Right atrium auricular region (tissue), 2 donors: ENCODE results near the gene MTRFR. TPM values are rescaled to one million over a fixed set of nuclear protein-coding genes. Genes with fewer than 3 reads are reported as not detected.
"Not testable (repeated sequence)": the region's sequence is repeated elsewhere in the genome, so short reads cannot be mapped to it uniquely, and the experiment has no call there.

ENCODE experiments used
- DNase-seq: peaks from one replicate; pipeline ENCODE4 v3.0.0-alpha.2; 2019; ENCODE audit warnings: low spot score
- H3K27ac ChIP-seq, 2 donors: fragments of 200-600 bp; sonication (generic); 1 replicate in 1 of 2; 2 replicates in 1 of 2; pipeline ENCODE4 v1.5.1; 2016 to 2019
- H3K27me3 ChIP-seq, 2 donors: fragments of 200-600 bp; sonication (generic); one replicate each; pipeline versions ENCODE4 v1.5.1 to v1.6.0; 2017 to 2019
- H3K36me3 ChIP-seq: fragments of 200-600 bp; sonication (generic); one replicate; pipeline ENCODE4 v1.5.1; 2016
- H3K4me1 ChIP-seq, 2 donors: fragments of 200-600 bp; sonication (generic); one replicate each; pipeline versions ENCODE4 v1.5.1 to v1.6.0; 2017 to 2019
- H3K4me3 ChIP-seq, 2 donors: fragments of 200-600 bp; sonication (generic); 1 replicate in 1 of 2; 2 replicates in 1 of 2; pipeline ENCODE4 v1.5.1; 2017 to 2019; ENCODE audit warnings: mild to moderate bottlenecking in 1 of 2, moderate library complexity in 1 of 2
- H3K9me3 ChIP-seq, 2 donors: fragments of 200-600 bp; sonication (generic); one replicate each; pipeline ENCODE4 v1.5.1; 2019
- total RNA-seq, 2 donors: library from RNA; depleted of rRNA; stranded (reverse); fragments of >200 nt; gene quantifications; one replicate each; pipeline ENCODE4 v1.1.0, GENCODE V29; 2016
- TF ChIP-seq, protein P1 (sequence below), 2 donors: fragments of 200-600 bp; sonication (generic); IDR thresholded peaks; one replicate each; pipeline ENCODE4 v1.5.1; 2019; ENCODE audit warnings: antibody characterized with exemption in 2 of 2

The MTRFR gene
- total RNA-seq, 2 donors from 2014 or later, result 7.8 to 13.9 TPM

GRCh38 chr12:123243671-123244262 lies 10.5 kb downstream of the MTRFR start:
- Histone ChIP-seq H3K4me1 (peaks cover 0 to 27% of the 10 kb centered on the region in 2 donors), H3K27me3 (no peaks in the 10 kb centered on the region), H3K36me3 (no peaks in the 10 kb centered on the region), H3K27ac (no peak overlapping the region), H3K4me3 (no peak overlapping the region), H3K9me3 (no peaks in the 10 kb centered on the region)
- no peak for DNase-seq
- TF ChIP-seq, protein P1, sequence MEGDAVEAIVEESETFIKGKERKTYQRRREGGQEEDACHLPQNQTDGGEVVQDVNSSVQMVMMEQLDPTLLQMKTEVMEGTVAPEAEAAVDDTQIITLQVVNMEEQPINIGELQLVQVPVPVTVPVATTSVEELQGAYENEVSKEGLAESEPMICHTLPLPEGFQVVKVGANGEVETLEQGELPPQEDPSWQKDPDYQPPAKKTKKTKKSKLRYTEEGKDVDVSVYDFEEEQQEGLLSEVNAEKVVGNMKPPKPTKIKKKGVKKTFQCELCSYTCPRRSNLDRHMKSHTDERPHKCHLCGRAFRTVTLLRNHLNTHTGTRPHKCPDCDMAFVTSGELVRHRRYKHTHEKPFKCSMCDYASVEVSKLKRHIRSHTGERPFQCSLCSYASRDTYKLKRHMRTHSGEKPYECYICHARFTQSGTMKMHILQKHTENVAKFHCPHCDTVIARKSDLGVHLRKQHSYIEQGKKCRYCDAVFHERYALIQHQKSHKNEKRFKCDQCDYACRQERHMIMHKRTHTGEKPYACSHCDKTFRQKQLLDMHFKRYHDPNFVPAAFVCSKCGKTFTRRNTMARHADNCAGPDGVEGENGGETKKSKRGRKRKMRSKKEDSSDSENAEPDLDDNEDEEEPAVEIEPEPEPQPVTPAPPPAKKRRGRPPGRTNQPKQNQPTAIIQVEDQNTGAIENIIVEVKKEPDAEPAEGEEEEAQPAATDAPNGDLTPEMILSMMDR (IDR thresholded peaks at IDR 0.05), result no peak

DNA sequence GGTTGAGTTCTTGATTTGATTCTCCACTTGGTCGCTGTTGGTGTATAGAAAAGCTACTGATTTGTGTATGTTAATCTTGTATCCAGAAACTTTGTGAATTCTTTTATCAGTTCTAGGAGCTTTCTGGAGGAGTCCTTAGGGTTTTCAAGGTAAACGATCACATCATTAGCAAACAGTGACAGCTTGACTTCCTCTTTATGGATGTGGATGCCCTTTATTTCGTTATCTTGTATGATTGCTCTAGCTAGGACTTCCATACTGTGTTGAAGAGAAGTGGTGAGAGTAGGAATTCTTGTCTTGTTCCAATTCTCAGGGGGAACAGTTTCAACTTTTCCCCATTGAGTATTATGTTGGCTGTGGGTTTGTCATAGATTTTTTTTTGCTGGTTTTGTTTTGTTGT lies 12.4 kb downstream of the MTRFR start:
- Histone ChIP-seq H3K9me3 (no peaks in the 10 kb centered on the region), H3K4me3 (no peak overlapping the region), H3K36me3 (no peaks in the 10 kb centered on the region), H3K4me1 (peaks cover 0 to 33% of the 10 kb centered on the region in 2 donors), H3K27me3 (no peaks in the 10 kb centered on the region), H3K27ac (no peak overlapping the region)
- DNase-seq, result no peak
- TF ChIP-seq, protein P1 (IDR thresholded peaks at IDR 0.05), result no peak

- not testable (repeated sequence) for H3K27ac ChIP-seq
These were observed 14.9 kb downstream of the MTRFR start for GRCh38 chr12:123248129-123248528.

DNA sequence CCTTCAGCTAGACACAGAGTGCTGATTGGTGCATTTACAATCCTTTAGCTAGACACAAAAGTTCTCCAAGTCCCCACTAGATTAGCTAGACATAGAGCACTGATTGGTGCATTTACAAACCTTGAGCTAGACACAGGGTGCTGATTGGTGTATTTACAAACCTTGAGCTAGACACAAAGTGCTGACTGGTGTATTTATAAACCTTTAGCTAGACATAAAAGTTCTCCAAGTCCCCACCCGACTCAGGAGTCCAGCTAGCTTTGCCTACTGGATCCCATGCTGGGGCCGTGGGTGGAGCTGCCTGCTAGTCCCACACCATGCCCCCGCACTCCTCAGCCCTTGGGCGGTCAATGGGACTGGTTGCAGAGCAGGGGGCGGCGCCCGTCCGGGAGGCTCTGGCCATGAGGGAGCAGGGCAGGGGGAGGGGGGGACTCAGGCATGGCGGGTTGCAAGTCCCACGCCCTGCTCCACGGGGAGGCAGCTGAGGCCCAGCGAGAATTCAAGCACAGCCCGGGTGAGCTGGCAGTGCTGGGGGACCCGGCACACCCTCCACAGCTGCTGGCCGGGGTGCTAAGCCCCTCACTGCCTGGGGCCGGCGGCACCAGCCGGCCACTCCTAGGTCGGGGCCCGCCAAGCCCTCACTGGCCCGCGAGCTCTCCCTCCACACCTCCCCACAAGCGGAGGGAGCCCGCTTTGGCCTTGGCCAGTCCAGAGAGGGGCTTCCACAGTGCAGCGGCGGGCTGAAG lies 15.9 kb downstream of the MTRFR start:
- not testable (repeated sequence) for DNase-seq, H3K9me3 ChIP-seq, H3K36me3 ChIP-seq, H3K4me3 ChIP-seq, H3K27me3 ChIP-seq, H3K27ac ChIP-seq
- H3K4me1 ChIP-seq, result peaks cover 0 to 30% of the 10 kb centered on the region in 2 donors

More at GRCh38 chr12:123248129-123248528, 14.9 kb downstream of the MTRFR start:
- H3K36me3 ChIP-seq, H3K9me3 ChIP-seq, H3K4me3 ChIP-seq, H3K27me3 ChIP-seq, DNase-seq: not testable (repeated sequence)
- H3K4me1 ChIP-seq, result peaks cover 0 to 33% of the 10 kb centered on the region in 2 donors

DNA sequence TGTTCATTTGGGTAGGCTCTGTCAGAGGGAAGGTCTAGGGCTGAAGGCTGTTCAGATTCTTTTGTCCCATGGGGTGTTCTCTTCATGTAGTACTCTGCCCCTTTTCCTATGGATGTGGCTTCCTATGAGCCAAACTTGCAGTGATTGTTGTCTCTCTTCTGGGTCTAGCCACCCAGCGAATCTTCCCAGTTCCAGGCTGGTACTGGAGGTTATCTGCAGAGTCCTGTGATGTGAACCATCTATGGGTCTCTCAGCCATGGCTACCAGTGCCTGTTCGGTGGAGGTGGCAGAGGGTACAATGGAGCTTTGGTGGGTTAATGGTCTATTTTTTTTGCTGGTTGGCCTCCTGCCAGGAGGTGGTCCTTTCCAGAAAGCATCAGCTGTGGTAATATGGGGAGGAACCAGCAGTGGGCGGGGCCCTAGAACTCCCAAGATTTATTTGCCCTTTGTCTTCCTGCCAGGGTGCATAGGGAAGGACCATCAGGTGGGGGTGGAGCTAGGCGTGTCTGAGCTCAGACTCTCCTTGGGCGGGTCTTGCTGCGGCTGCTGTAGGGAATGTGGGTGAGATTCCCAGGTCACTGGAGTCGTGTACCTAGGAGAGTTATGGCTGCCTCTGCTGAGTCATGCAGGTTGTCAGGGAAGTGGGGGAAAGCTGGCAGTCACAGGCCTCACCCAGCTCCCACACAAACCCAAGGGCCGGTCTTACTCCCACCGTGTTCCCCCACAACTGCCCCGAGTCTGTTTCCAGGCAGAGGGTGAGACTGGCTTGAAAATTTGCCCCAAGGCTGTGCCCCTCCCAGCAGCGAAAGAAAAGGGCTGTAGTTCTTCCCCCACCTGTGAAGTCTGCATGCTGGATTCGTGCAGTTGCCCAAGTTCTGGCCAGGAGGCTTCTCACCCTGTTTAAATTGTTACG lies 17.5 kb downstream of the MTRFR start:
- TF ChIP-seq, protein P1 (IDR thresholded peaks at IDR 0.05), result no peak
- Histone ChIP-seq H3K4me3 (no peak overlapping the region), H3K36me3 (peaks cover 17% of the 10 kb centered on the region), H3K27me3 (no peaks in the 10 kb centered on the region), H3K4me1 (peaks cover 0 to 42% of the 10 kb centered on the region in 2 donors), H3K27ac (no peak overlapping the region), H3K9me3 (no peaks in the 10 kb centered on the region)
- DNase-seq, result no peak

- H3K27me3 ChIP-seq, result no peaks in the 10 kb centered on the region
- peaks cover 17% of the 10 kb centered on the region for H3K36me3 ChIP-seq
- H3K9me3 ChIP-seq, result no peaks in the 10 kb centered on the region
- no peak overlapping the region for H3K4me3 ChIP-seq
- peaks cover 0 to 42% of the 10 kb centered on the region in 2 donors for H3K4me1 ChIP-seq
- TF ChIP-seq, protein P1 (IDR thresholded peaks at IDR 0.05), result no peak
- no peak for DNase-seq
- H3K27ac ChIP-seq, result no peak overlapping the region
These were observed 18.3 kb downstream of the MTRFR start for GRCh38 chr12:123251403-123252076.

GRCh38 chr12:123252365-123252764 lies 19.1 kb downstream of the MTRFR start:
- peaks cover 0 to 42% of the 10 kb centered on the region in 2 donors for H3K4me1 ChIP-seq
- H3K9me3 ChIP-seq, DNase-seq, H3K27ac ChIP-seq, H3K27me3 ChIP-seq, H3K4me3 ChIP-seq: not testable (repeated sequence)
- H3K36me3 ChIP-seq, result peaks cover 24% of the 10 kb centered on the region
